BLaER1 treated with 17β-estradiol and CSF1 and Interleukin-3, amounts not matched to agents 10 nM and 100 nM (cell line): ENCODE data around the gene PRDM8.
A peak's percentile ranks its signal among the peaks of the same experiment; 100 is the strongest.
"Not testable (repeated sequence)": the region's sequence is repeated elsewhere in the genome, so short reads cannot be mapped to it uniquely, and the experiment has no call there.

Experiments
- H3K27ac ChIP-seq, 11 experiments: shearing (Covaris generic); formaldehyde crosslinking; 2 replicates each; pipeline ENCODE4 v1.8.1; 2022
- H3K27me3 ChIP-seq, 11 experiments: shearing (Covaris generic); formaldehyde crosslinking; 2 replicates each; pipeline ENCODE4 v1.8.1; 2022
- H3K36me3 ChIP-seq, 11 experiments: shearing (Covaris generic); formaldehyde crosslinking; 2 replicates each; pipeline ENCODE4 v1.8.1; 2022
- H3K4me1 ChIP-seq, 10 experiments: shearing (Covaris generic); formaldehyde crosslinking; 2 replicates each; pipeline ENCODE4 v1.8.1; 2022
- H3K4me2 ChIP-seq, 11 experiments: shearing (Covaris generic); formaldehyde crosslinking; 2 replicates each; pipeline ENCODE4 v1.8.1; 2022
- H3K4me3 ChIP-seq, 10 experiments: shearing (Covaris generic); formaldehyde crosslinking; 2 replicates each; pipeline ENCODE4 v1.8.1; 2022
- H3K9ac ChIP-seq, 11 experiments: shearing (Covaris generic); formaldehyde crosslinking; 2 replicates each; pipeline ENCODE4 v1.8.1; 2022
- H3K9me3 ChIP-seq, 11 experiments: shearing (Covaris generic); formaldehyde crosslinking; replicated peaks in 1 of 11; 2 replicates each; pipeline ENCODE4 v1.8.1; 2022
- H4K20me1 ChIP-seq, 11 experiments: shearing (Covaris generic); formaldehyde crosslinking; 2 replicates each; pipeline ENCODE4 v1.8.1; 2022
- Cebpa-rat ChIP-seq, 11 experiments: shearing (Covaris generic); IDR thresholded peaks; 2 replicates each; pipeline ENCODE4 v1.8.1; 2022

PRDM8 gene

DNA sequence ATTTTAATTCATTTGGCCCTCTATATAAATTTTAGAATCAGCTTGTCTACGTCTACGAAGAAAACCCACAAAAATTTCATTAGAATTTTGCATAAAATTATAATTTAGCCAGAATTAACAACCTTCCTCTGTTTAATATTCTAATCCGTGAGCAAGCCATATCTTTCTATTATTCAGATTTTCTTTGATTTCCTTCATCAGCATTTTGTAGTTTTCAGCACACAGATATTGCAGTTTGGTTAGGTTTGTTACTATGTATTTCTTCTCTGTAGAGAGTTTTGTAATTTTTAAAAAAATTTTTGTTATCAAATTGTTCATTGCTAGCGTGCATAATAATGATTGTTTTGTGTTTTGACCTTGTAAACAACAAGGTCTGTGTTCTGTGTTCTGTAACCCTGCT lies 34.9 kb upstream of the PRDM8 start:
- Histone ChIP-seq H3K27me3 (no peaks in the 10 kb centered on the region; a peak in 1 of 22 replicates), H3K4me1 (no peaks in the 10 kb centered on the region), H3K9ac (no peak overlapping the region), H3K4me3 (no peak overlapping the region), H3K36me3 (no peaks in the 10 kb centered on the region), H3K27ac (no peak overlapping the region), H3K4me2 (no peak overlapping the region), H4K20me1 (no peaks in the 10 kb centered on the region), H3K9me3 (peaks cover 0 to 18% (median 10%) of the 10 kb centered on the region in 11 experiments; a peak in 13 of 22 replicates)
- TF ChIP-seq Cebpa-rat (IDR thresholded peaks at IDR 0.05), result no peak

DNA sequence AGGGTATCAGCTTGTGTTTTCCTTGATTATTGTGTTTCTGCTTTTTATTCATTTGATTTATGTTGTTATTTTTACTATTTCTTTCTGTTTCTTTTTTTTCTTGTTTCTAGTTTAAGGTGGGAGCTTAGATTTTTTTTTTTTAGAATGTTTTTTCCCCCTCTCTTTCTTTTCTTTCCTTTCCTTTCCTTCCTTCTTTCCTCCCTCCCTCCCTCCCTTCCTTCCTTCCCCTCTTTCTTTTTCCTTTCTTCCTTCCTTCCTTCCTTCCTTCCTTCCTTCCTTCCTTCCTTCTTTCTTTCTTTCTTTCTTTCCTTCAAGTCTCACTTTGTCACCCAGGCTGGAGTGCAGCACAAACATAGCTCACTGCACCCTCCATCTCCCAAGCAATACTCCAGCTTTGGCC lies 31.4 kb upstream of the PRDM8 start:
- peaks cover 0 to 3% (median 0%) of the 10 kb centered on the region in 11 experiments; a peak in 1 of 22 replicates for H3K9me3 ChIP-seq
- no peaks in the 10 kb centered on the region for H3K4me1 ChIP-seq
- H3K9ac ChIP-seq, result no peak overlapping the region
- no peak overlapping the region for H3K4me2 ChIP-seq
- no peak overlapping the region for H3K27ac ChIP-seq
- TF ChIP-seq Cebpa-rat (IDR thresholded peaks at IDR 0.05), result no peak
- no peaks in the 10 kb centered on the region; a peak in 1 of 22 replicates for H3K27me3 ChIP-seq
- no peak overlapping the region for H3K4me3 ChIP-seq
- no peaks in the 10 kb centered on the region for H3K36me3 ChIP-seq
- no peaks in the 10 kb centered on the region for H4K20me1 ChIP-seq

DNA sequence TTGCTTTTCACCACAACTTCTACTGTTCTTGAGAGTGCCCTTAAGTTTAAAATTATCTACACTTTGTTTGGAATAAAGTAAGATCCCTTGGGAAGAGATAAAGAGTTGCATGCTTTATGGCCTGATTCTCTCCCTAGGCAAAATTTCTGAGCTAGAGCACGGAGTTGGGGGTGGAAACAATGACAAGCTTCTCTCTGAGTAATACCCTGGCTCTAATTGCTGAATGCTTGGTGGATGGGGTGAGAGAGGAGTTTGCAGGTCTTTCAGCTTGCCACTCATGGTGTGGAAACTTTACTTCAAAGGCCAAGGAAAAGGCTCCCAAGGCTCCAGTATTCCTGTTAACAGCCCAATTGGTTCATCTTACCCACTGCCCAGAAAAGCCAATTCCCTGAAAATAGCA lies 26.1 kb upstream of the PRDM8 start:
- TF ChIP-seq Cebpa-rat (IDR thresholded peaks at IDR 0.05), result no peak
- Histone ChIP-seq H4K20me1 (no peaks in the 10 kb centered on the region), H3K9ac (no peak overlapping the region), H3K9me3 (peaks cover 0 to 8% (median 2%) of the 10 kb centered on the region in 11 experiments; a peak in 4 of 22 replicates), H3K4me3 (no peak overlapping the region), H3K36me3 (no peaks in the 10 kb centered on the region), H3K27me3 (no peaks in the 10 kb centered on the region), H3K4me1 (peaks cover 24 to 32% (median 26%) of the 10 kb centered on the region in 10 experiments), H3K4me2 (0 out of 22 replicates have a peak overlapping the region, but pooled peaks of 1 of the 11 experiments have one; percentile 66), H3K27ac (no peak overlapping the region)

DNA sequence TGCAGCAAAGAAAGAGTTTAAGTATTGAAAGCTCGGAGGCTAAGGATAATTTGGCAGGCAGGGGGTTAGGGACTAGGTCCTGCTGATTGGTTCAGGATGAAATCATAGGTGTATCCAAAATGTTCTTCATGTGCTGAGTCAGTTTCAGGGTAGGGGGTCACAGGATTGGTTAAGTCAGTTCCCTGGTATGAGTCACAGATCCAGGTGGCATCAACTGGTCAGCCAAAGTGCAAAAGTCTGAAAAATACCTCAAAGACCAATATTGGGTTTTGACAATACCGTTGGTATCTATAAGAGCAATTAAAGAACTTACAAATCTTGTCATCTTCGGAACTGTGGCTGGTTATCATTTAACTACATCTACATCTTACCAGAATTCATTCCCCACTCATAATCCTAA lies 25.6 kb upstream of the PRDM8 start:
- H3K9ac ChIP-seq, result no peak overlapping the region
- no peaks in the 10 kb centered on the region for H3K36me3 ChIP-seq
- peak overlapping the region in 7 of 11 experiments; percentile 49 to 75 (median 67); a peak in 7 of 22 replicates for H3K4me2 ChIP-seq
- H3K27ac ChIP-seq, result no peak overlapping the region
- peaks cover 0 to 8% (median 3%) of the 10 kb centered on the region in 11 experiments; a peak in 4 of 22 replicates for H3K9me3 ChIP-seq
- H3K4me1 ChIP-seq, result peaks cover 24 to 32% (median 26%) of the 10 kb centered on the region in 10 experiments
- H3K4me3 ChIP-seq, result no peak overlapping the region
- no peaks in the 10 kb centered on the region for H3K27me3 ChIP-seq
- no peak for TF ChIP-seq Cebpa-rat (IDR thresholded peaks at IDR 0.05)
- H4K20me1 ChIP-seq, result no peaks in the 10 kb centered on the region

- Histone ChIP-seq H3K27ac (peak overlapping the region in 4 of 11 experiments; percentile 57 to 70 (median 62); a peak in 7 of 22 replicates), H4K20me1 (no peaks in the 10 kb centered on the region), H3K36me3 (no peaks in the 10 kb centered on the region), H3K27me3 (no peaks in the 10 kb centered on the region), H3K9ac (no peak overlapping the region), H3K4me1 (peaks cover 24 to 32% (median 26%) of the 10 kb centered on the region in 10 experiments), H3K4me2 (peak overlapping the region; percentile 49 to 79 (median 67); a peak in 19 of 22 replicates), H3K9me3 (peaks cover 0 to 8% (median 3%) of the 10 kb centered on the region in 11 experiments; a peak in 6 of 22 replicates), H3K4me3 (no peak overlapping the region)
- TF ChIP-seq Cebpa-rat (IDR thresholded peaks at IDR 0.05), result no peak
Measured at GRCh38 chr4:80172203-80172602, 25.1 kb upstream of the PRDM8 start.

DNA sequence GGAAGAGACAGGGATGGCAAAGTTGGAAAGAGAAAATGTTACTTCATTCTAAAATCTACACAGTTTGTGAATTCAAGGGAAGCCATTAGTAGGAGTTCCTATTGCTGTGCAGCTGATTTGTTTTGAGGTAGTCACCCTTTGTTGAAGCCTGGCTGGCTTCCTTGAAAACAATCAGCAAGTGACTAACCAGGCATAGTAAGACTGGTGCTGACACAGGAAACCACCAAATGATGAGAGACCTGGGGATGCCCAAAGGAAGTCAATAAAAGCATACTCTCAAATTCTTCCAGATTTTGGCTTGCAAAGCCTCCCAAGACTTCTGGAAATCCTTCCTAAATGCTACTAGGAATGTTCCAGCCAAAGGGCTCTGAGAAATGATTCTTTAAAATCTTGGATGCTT lies 23.9 kb upstream of the PRDM8 start:
- Histone ChIP-seq H4K20me1 (no peaks in the 10 kb centered on the region), H3K9me3 (peaks cover 4 to 17% (median 10%) of the 10 kb centered on the region in 11 experiments; a peak in 19 of 22 replicates), H3K9ac (peak overlapping the region in 6 of 11 experiments; percentile 24 to 57 (median 40); a peak in 9 of 22 replicates), H3K4me1 (peaks cover 24 to 32% (median 26%) of the 10 kb centered on the region in 10 experiments), H3K36me3 (no peaks in the 10 kb centered on the region), H3K4me2 (peak overlapping the region; percentile 49 to 79 (median 67)), H3K4me3 (no peak overlapping the region), H3K27ac (peak overlapping the region in 9 of 11 experiments; percentile 50 to 70 (median 60); a peak in 17 of 22 replicates), H3K27me3 (no peaks in the 10 kb centered on the region)
- TF ChIP-seq Cebpa-rat (IDR thresholded peaks at IDR 0.05), result no peak

DNA sequence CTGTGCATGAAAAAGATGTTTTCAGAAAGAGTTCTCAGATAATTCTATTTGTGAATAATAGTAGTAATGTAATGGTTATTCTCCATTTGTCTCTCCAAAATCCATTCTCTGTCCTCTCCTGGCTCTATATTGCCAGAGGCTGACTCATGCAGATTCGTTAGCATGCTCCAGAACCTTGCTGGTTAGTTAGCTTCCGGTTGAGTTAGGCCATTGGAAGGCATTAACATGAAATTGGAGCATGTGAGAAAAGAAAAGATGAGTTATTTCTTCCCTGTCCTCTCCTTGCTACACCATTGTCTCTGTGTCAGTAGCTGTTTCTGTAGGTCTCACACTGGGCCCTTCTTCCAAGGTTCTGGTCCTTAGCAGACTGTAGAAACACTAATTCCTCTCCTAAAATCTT lies 23.5 kb upstream of the PRDM8 start:
- no peaks in the 10 kb centered on the region for H4K20me1 ChIP-seq
- H3K4me3 ChIP-seq, result no peak overlapping the region
- TF ChIP-seq Cebpa-rat (IDR thresholded peaks at IDR 0.05), result no peak
- H3K4me2 ChIP-seq, result peak overlapping the region; percentile 49 to 79 (median 67)
- no peaks in the 10 kb centered on the region for H3K27me3 ChIP-seq
- H3K27ac ChIP-seq, result peak overlapping the region in 8 of 11 experiments; percentile 5 to 70 (median 54); a peak in 13 of 22 replicates
- H3K9me3 ChIP-seq, result peaks cover 9 to 21% (median 14%) of the 10 kb centered on the region in 11 experiments; a peak in 21 of 22 replicates
- H3K9ac ChIP-seq, result no peak overlapping the region
- H3K36me3 ChIP-seq, result no peaks in the 10 kb centered on the region
- H3K4me1 ChIP-seq, result peaks cover 24 to 32% (median 26%) of the 10 kb centered on the region in 10 experiments

DNA sequence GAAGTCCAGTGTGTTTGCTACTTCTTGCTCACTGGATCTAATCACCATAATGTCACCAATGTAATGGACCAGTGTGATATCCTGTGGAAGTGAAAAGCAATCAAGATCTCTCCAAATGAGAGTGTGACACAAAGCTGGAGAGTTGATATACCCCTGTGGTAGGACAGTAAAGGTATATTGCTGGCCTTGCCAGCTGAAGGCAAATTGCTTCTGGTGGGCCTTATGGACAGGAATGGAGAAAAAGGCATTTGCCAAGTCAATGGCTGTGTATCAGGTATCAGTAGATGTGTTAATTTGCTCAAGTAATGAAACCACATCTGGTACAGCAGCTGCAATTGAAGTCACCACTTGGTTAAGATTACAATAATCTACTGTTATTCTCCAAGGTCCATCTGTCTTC lies 19.5 kb upstream of the PRDM8 start:
- peaks cover 15 to 35% (median 22%) of the 10 kb centered on the region in 10 experiments for H3K4me1 ChIP-seq
- H3K9ac ChIP-seq, H3K36me3 ChIP-seq, H3K4me3 ChIP-seq, H3K4me2 ChIP-seq, H4K20me1 ChIP-seq, H3K27ac ChIP-seq, H3K27me3 ChIP-seq: not testable (repeated sequence)
- peaks cover 16 to 35% (median 24%) of the 10 kb centered on the region in 11 experiments for H3K9me3 ChIP-seq

DNA sequence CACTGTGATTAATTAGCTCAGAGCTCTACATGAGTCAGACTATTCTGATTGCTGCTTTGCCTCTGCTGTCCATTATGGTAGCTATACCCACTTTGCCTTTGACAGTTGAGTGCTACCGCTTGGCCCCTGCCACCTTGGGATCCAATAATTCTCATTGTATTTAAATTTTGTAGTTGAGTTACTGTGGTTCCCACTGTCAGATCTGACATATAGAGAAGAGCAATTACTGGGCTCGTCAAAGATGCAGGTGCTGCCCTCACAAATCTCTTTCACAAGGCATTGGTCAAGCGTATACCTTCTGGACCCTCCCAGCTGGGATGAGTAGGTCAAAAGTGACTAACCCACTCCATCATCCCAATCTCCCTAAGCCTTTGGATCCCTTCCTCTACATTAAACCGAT lies 18.3 kb upstream of the PRDM8 start:
- Histone ChIP-seq H3K36me3 (no peaks in the 10 kb centered on the region), H3K27me3 (no peaks in the 10 kb centered on the region), H3K27ac (no peak overlapping the region), H3K9ac (no peak overlapping the region), H3K4me1 (peaks cover 7 to 23% (median 14%) of the 10 kb centered on the region in 10 experiments), H3K4me3 (no peak overlapping the region), H3K4me2 (no peak overlapping the region), H3K9me3 (peaks cover 21 to 45% (median 31%) of the 10 kb centered on the region in 11 experiments), H4K20me1 (no peaks in the 10 kb centered on the region)
- no peak for TF ChIP-seq Cebpa-rat (IDR thresholded peaks at IDR 0.05)
